ENCODE results near the gene NOL3. TPM values are rescaled to one million over a fixed set of nuclear protein-coding genes. Genes with fewer than 3 reads are reported as not detected.
A peak's percentile ranks its signal among the peaks of the same experiment; 100 is the strongest.

The NOL3 gene
- total and polyA plus RNA-seq, 9 of the 15 experiments (the other 6 are each of a cell fraction or from before 2014, with no cell fraction given) = 0.45 to 14.0 (median 5.4) TPM

GRCh38 chr16:67202426-67202825 lies 32.1 kb downstream of the NOL3 start:
- no peaks in the 10 kb centered on the region for H3K79me2 ChIP-seq (ENCODE audit: control insufficient read depth, insufficient read depth, low read length)
- DNase-seq (ENCODE audit: extremely low read depth in 1 of 4, low spot score in 3 of 4) (no peak), FAIRE-seq (no peak), ATAC-seq (no peak)
- no peak overlapping the region for H3K4me2 ChIP-seq (ENCODE audit: insufficient read depth, low read length)
- H3K27me3 ChIP-seq (ENCODE audit: control insufficient read depth in 2 of 2, insufficient read depth in 2 of 2, low read length in 2 of 2) = no peaks in the 10 kb centered on the region
- peaks cover 2% of the 10 kb centered on the region for H3K9me1 ChIP-seq (ENCODE audit: control insufficient read depth, insufficient read depth, low read length)
- H3K9ac ChIP-seq (ENCODE audit: insufficient read depth in 1 of 2, low read depth in 2 of 2, low read length in 2 of 2) = no peak overlapping the region; a peak in 1 of 4 replicates
- no peaks in the 10 kb centered on the region for H3K9me3 ChIP-seq (replicated peaks; ENCODE audit: control insufficient read depth, insufficient read depth, low read depth, low read length)
- intact Hi-C loops (cut with micrococcal nuclease) (no loop called here), in situ Hi-C loops (cut with MboI) (no loop called here)
- CTCF ChIA-PET (ENCODE audit: low intra/inter-chr PET ratio) = no interaction called here
- H3K36me3 ChIP-seq (ENCODE audit: control insufficient read depth, insufficient read depth, low read length) = peaks cover 68% of the 10 kb centered on the region; the same call in 2 of the 3 replicates
- peaks cover 7 to 51% of the 10 kb centered on the region in 2 experiments; a peak in 4 of 5 replicates for H3K4me1 ChIP-seq (replicated peaks in 1 of 2; ENCODE audit: control insufficient read depth in 2 of 2, insufficient read depth in 2 of 2, low read length in 2 of 2)
- H3K27ac ChIP-seq (ENCODE audit: extremely low read depth, low read depth, low read length) = no peak overlapping the region
- 0 out of 2 replicates have a peak, but pooled peaks have one; percentile 3 for TF ChIP-seq RBFOX2 (IDR thresholded peaks at IDR 0.05; ENCODE audit: low read depth, low read length)
- no peak for TF ChIP-seq POLR2H (tag; IDR thresholded peaks at IDR 0.05; ENCODE audit: low read depth)
- POLR2A ChIA-PET = interaction anchor here (1.0 to 2.2 kb wide), 2 partner anchors 19 to 21 kb away, joined by 3 to 6 read pairs; partner anchors contain the start of gene MATCAP1
- H4K20me1 ChIP-seq (replicated peaks; ENCODE audit: control insufficient read depth, insufficient read depth, low read length) = no peaks in the 10 kb centered on the region; the same call in 1 of the 2 replicates
- 92% methylated on average over 12 of the region's 12 CpGs for WGBS (ENCODE audit: insufficient coverage, low coverage, missing lambda C conversion rate)
- no peak overlapping the region for H3K4me3 ChIP-seq
- H2AFZ ChIP-seq (ENCODE audit: low read depth, low read length) = no peak overlapping the region
- no TSS peak for BruUV-seq (replicated peaks)

- no peaks in the 10 kb centered on the region for H3K9me3 ChIP-seq (replicated peaks; ENCODE audit: control insufficient read depth, insufficient read depth, low read depth, low read length)
- H3K9ac ChIP-seq (ENCODE audit: insufficient read depth in 1 of 2, low read depth in 2 of 2, low read length in 2 of 2) = no peak overlapping the region
- H3K9me1 ChIP-seq (ENCODE audit: control insufficient read depth, insufficient read depth, low read length) = peaks cover 3% of the 10 kb centered on the region
- no peak overlapping the region for H2AFZ ChIP-seq (ENCODE audit: low read depth, low read length)
- POLR2A ChIA-PET = interaction anchor here (0.6 to 2.2 kb wide), 3 partner anchors 20 to 260 kb away, joined by 3 to 6 read pairs (median 3); partner anchors contain the start of gene MATCAP1
- 0 out of 2 replicates have a peak, but pooled peaks have one; percentile 11 for TF ChIP-seq RBFOX2 (IDR thresholded peaks at IDR 0.05; ENCODE audit: low read depth, low read length)
- no peak for TF ChIP-seq HNRNPH1 (optimal IDR thresholded peaks at IDR 0.05; ENCODE audit: low read depth, low read length)
- no peak for TF ChIP-seq POU5F1 (IDR thresholded peaks at IDR 0.05; ENCODE audit: borderline replicate concordance, low read depth, low read length, partially characterized antibody)
- no peak for TF ChIP-seq ZNF318 (IDR thresholded peaks at IDR 0.05; ENCODE audit: borderline replicate concordance in 1 of 2, low read depth in 1 of 2)
- no peak overlapping the region for H3K27ac ChIP-seq (ENCODE audit: extremely low read depth, low read depth, low read length)
- peaks cover 10 to 55% of the 10 kb centered on the region in 2 experiments; a peak in 4 of 5 replicates for H3K4me1 ChIP-seq (replicated peaks in 1 of 2; ENCODE audit: control insufficient read depth in 2 of 2, insufficient read depth in 2 of 2, low read length in 2 of 2)
- no peaks in the 10 kb centered on the region for H3K79me2 ChIP-seq (ENCODE audit: control insufficient read depth, insufficient read depth, low read length)
- H3K4me3 ChIP-seq = no peak overlapping the region
- 95% methylated on average over 17 of the region's 23 CpGs for WGBS (ENCODE audit: insufficient coverage, low coverage, missing lambda C conversion rate)
- peaks cover 62% of the 10 kb centered on the region; the same call in 2 of the 3 replicates for H3K36me3 ChIP-seq (ENCODE audit: control insufficient read depth, insufficient read depth, low read length)
- in situ Hi-C loops (cut with MboI) = no loop called here
- FAIRE-seq (no peak), DNase-seq (ENCODE audit: extremely low read depth in 1 of 4, low spot score in 3 of 4) (peak in 1 of 4 experiments; percentile 23), ATAC-seq (no peak)
- no peaks in the 10 kb centered on the region for H3K27me3 ChIP-seq (ENCODE audit: control insufficient read depth in 2 of 2, insufficient read depth in 2 of 2, low read length in 2 of 2)
- CTCF ChIA-PET (ENCODE audit: low intra/inter-chr PET ratio) = no interaction called here
- no TSS peak for BruUV-seq (replicated peaks)
- no peak overlapping the region for H3K4me2 ChIP-seq (ENCODE audit: insufficient read depth, low read length)
- no peaks in the 10 kb centered on the region; the same call in 1 of the 2 replicates for H4K20me1 ChIP-seq (replicated peaks; ENCODE audit: control insufficient read depth, insufficient read depth, low read length)
- intact Hi-C loops (cut with micrococcal nuclease) = no loop called here
Observed at GRCh38 chr16:67202956-67203493, 32.7 kb downstream of the NOL3 start.
